SK-N-MC (cell line): ENCODE data around the gene AACS.
A peak's percentile ranks its signal among the peaks of the same experiment; 100 is the strongest.
"Not testable (repeated sequence)": the region's sequence is repeated elsewhere in the genome, so short reads cannot be mapped to it uniquely, and the experiment has no call there.

Experiments
- DNase-seq: peaks from one replicate; pipeline ENCODE4 v3.0.0-alpha.2; 2011; ENCODE audit warnings: low read depth, low spot score
- H3K27ac ChIP-seq: fragments of 200-600 bp; sonication (generic); 2 replicates; pipeline ENCODE4 v1.5.1; 2016; ENCODE audit warnings: mixed run types
- H3K36me3 ChIP-seq: fragments of 200-600 bp; sonication (generic); 2 replicates; pipeline ENCODE4 v1.6.1; 2017; ENCODE audit warnings: antibody characterized with exemption, low read length, mixed read lengths; ENCODE audit not compliant: insufficient read depth
- H3K4me3 ChIP-seq: fragments of 200-600 bp; sonication (generic); 2 replicates; pipeline ENCODE4 v1.5.1; 2016
- H3K9ac ChIP-seq: fragments of 200-600 bp; sonication (generic); 2 replicates; pipeline ENCODE4 v1.8.0; 2017; ENCODE audit warnings: mixed run types, mixed read lengths; ENCODE audit not compliant: insufficient read length
- H3K9me3 ChIP-seq: fragments of 200-600 bp; sonication (generic); 2 replicates; pipeline ENCODE4 v1.6.1; 2017; ENCODE audit warnings: low read depth, mild to moderate bottlenecking, antibody characterized with exemption, low read length, moderate library complexity, mixed read lengths
- EZH2 ChIP-seq: fragments of 200-600 bp; sonication (generic); IDR thresholded peaks from one replicate; pipeline ENCODE4 v1.6.1; 2017; ENCODE audit warnings: antibody characterized with exemption
- FOXP2 ChIP-seq: optimal IDR thresholded peaks from 2 replicates; pipeline ENCODE3; 2011; ENCODE audit warnings: mild to moderate bottlenecking, moderate library complexity; ENCODE audit not compliant: insufficient read depth; ENCODE audit errors: extremely low read length, control extremely low read depth
- POLR2AphosphoS5 ChIP-seq: IDR thresholded peaks from 2 replicates; pipeline ENCODE4 v1.6.1; 2012; ENCODE audit warnings: mild to moderate bottlenecking, low read depth, low read length, borderline replicate concordance

AACS gene

GRCh38 chr12:125068391-125068790 lies 3.2 kb downstream of the AACS start:
- Histone ChIP-seq H3K9me3 (no peaks in the 10 kb centered on the region), H3K4me3 (no peak overlapping the region), H3K36me3 (no peaks in the 10 kb centered on the region), H3K9ac (no peak overlapping the region), H3K27ac (no peak overlapping the region)
- DNase-seq = no peak
- TF ChIP-seq EZH2 = no peak
- no peak for TF ChIP-seq FOXP2
- no peak for TF ChIP-seq POLR2AphosphoS5

- Histone ChIP-seq H3K27ac (no peak overlapping the region), H3K36me3 (no peaks in the 10 kb centered on the region), H3K9ac (no peak overlapping the region), H3K9me3 (no peaks in the 10 kb centered on the region), H3K4me3 (no peak overlapping the region)
- no peak for DNase-seq
- TF ChIP-seq POLR2AphosphoS5 = no peak
- no peak for TF ChIP-seq EZH2
- TF ChIP-seq FOXP2 = no peak
Observed at GRCh38 chr12:125069616-125070015, 4.4 kb downstream of the AACS start.

- no peak overlapping the region for H3K4me3 ChIP-seq
- no peak for DNase-seq
- H3K9me3 ChIP-seq = no peaks in the 10 kb centered on the region
- no peak overlapping the region for H3K27ac ChIP-seq
- H3K9ac ChIP-seq = no peak overlapping the region
- TF ChIP-seq POLR2AphosphoS5 (no peak), EZH2 (no peak), FOXP2 (no peak)
- H3K36me3 ChIP-seq = no peaks in the 10 kb centered on the region
Observed at GRCh38 chr12:125070112-125070511, 4.9 kb downstream of the AACS start.

- Histone ChIP-seq H3K9ac (no peak overlapping the region), H3K27ac (no peak overlapping the region), H3K9me3 (no peaks in the 10 kb centered on the region), H3K4me3 (no peak overlapping the region), H3K36me3 (no peaks in the 10 kb centered on the region)
- no peak for DNase-seq
- TF ChIP-seq FOXP2 (no peak), POLR2AphosphoS5 (no peak), EZH2 (no peak)
Observed at GRCh38 chr12:125070661-125071390, 5.6 kb downstream of the AACS start.

- no peak overlapping the region for H3K4me3 ChIP-seq
- no peak for TF ChIP-seq POLR2AphosphoS5
- no peak for TF ChIP-seq FOXP2
- no peak for TF ChIP-seq EZH2
- no peak for DNase-seq
- peaks cover 5% of the 10 kb centered on the region; the same call in 1 of the 2 replicates for H3K36me3 ChIP-seq
- H3K9ac ChIP-seq = no peak overlapping the region
- H3K9me3 ChIP-seq = no peaks in the 10 kb centered on the region
- no peak overlapping the region for H3K27ac ChIP-seq
Observed at GRCh38 chr12:125071456-125071855, 6.2 kb downstream of the AACS start.

GRCh38 chr12:125072496-125072895 lies 7.3 kb downstream of the AACS start:
- Histone ChIP-seq H3K4me3 (no peak overlapping the region), H3K9ac (no peak overlapping the region), H3K27ac (no peak overlapping the region), H3K9me3 (no peaks in the 10 kb centered on the region), H3K36me3 (peaks cover 9% of the 10 kb centered on the region; the same call in 1 of the 2 replicates)
- no peak for DNase-seq
- TF ChIP-seq FOXP2 (no peak), POLR2AphosphoS5 (no peak), EZH2 (no peak)

GRCh38 chr12:125074294-125074693 lies 9.1 kb downstream of the AACS start:
- H3K36me3 ChIP-seq = peaks cover 19% of the 10 kb centered on the region
- H3K9me3 ChIP-seq, H3K4me3 ChIP-seq, DNase-seq, H3K27ac ChIP-seq, H3K9ac ChIP-seq: not testable (repeated sequence)

GRCh38 chr12:125076103-125076502 lies 10.9 kb downstream of the AACS start:
- H3K27ac ChIP-seq = no peak overlapping the region
- no peak overlapping the region for H3K9ac ChIP-seq
- peaks cover 19% of the 10 kb centered on the region for H3K36me3 ChIP-seq
- DNase-seq = no peak
- H3K9me3 ChIP-seq = no peaks in the 10 kb centered on the region
- no peak overlapping the region for H3K4me3 ChIP-seq
- TF ChIP-seq FOXP2 (no peak), POLR2AphosphoS5 (no peak), EZH2 (no peak)

- Histone ChIP-seq H3K36me3 (peaks cover 19% of the 10 kb centered on the region), H3K9me3 (no peaks in the 10 kb centered on the region), H3K9ac (no peak overlapping the region), H3K27ac (peak overlapping the region; percentile 100), H3K4me3 (no peak overlapping the region)
- no peak for DNase-seq
- no peak for TF ChIP-seq FOXP2
Observed at GRCh38 chr12:125079084-125079483, 13.8 kb downstream of the AACS start.
